Measurements from ENCODE around the gene BRD7. TPM values are rescaled to one million over a fixed set of nuclear protein-coding genes. Genes with fewer than 3 reads are reported as not detected.
A peak's percentile ranks its signal among the peaks of the same experiment; 100 is the strongest.

Gene BRD7
- total and polyA plus RNA-seq, 2 of the 13 experiments (the other 11 are each of a cell fraction or from before 2014, with no cell fraction given): 82.3 to 149 TPM

DNA sequence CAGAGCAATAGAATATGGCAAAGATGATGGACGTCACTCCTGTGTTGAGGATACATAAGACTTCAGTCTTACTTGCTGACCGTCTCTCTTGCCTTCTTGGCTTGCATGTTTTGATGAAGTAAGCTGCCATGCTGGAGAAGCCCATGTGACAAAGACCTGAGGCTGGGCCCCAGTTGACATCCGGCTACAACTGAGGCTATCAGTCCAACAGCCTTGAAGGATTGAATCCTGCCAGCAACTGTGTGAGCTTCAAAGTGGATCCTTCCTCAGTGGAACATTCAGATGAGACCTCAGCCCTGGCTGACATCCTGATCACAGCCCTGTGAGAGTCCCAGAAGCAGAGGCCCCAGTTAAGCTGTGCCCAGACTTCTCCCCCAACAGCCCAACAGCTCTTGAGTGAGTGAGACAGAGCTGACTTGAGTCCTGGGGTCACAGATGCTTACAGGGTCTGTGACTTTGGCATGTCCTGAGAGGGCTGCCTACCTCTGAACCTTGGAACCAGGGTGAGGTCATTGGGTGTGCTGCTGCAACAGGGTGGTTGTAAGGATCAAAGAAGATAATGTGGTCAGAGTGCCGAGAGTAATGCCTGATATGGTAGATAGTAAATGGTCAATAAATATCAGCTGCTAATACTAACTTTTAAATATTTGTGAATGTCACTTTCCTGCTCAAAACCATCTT is 2.4 kb upstream of the BRD7 start (continued):
- TF ChIP-seq, protein P1, sequence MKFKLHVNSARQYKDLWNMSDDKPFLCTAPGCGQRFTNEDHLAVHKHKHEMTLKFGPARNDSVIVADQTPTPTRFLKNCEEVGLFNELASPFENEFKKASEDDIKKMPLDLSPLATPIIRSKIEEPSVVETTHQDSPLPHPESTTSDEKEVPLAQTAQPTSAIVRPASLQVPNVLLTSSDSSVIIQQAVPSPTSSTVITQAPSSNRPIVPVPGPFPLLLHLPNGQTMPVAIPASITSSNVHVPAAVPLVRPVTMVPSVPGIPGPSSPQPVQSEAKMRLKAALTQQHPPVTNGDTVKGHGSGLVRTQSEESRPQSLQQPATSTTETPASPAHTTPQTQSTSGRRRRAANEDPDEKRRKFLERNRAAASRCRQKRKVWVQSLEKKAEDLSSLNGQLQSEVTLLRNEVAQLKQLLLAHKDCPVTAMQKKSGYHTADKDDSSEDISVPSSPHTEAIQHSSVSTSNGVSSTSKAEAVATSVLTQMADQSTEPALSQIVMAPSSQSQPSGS (CRISPR knock-in tag; IDR thresholded peaks at IDR 0.05): peak; percentile 83
- TF ChIP-seq, protein P2, sequence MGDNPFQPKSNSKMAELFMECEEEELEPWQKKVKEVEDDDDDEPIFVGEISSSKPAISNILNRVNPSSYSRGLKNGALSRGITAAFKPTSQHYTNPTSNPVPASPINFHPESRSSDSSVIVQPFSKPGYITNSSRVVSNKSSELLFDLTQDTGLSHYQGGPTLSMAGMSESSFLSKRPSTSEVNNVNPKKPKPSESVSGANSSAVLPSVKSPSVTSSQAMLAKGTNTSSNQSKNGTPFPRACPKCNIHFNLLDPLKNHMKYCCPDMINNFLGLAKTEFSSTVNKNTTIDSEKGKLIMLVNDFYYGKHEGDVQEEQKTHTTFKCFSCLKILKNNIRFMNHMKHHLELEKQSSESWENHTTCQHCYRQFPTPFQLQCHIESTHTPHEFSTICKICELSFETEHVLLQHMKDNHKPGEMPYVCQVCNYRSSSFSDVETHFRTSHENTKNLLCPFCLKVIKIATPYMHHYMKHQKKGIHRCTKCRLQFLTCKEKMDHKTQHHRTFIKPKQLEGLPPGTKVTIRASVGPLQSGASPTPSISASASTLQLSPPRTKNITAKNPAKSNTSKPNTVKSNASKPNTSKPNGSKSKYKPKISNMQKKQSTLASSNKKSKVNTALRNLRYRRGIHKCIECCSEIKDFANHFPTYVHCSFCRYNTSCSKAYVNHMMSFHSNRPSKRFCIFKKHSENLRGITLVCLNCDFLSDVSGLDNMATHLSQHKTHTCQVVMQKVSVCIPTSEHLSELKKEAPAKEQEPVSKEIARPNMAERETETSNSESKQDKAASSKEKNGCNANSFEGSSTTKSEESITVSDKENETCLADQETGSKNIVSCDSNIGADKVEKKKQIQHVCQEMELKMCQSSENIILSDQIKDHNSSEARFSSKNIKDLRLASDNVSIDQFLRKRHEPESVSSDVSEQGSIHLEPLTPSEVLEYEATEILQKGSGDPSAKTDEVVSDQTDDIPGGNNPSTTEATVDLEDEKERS (CRISPR knock-in tag; IDR thresholded peaks at IDR 0.05): peak; percentile 53; the same call in 1 of the 2 replicates
- TF ChIP-seq ZNF790 (CRISPR knock-in tag; IDR thresholded peaks at IDR 0.05; ENCODE audit: borderline replicate concordance) (no peak), RELA (CRISPR knock-in tag; IDR thresholded peaks at IDR 0.05) (no peak), SALL1 (CRISPR knock-in tag; IDR thresholded peaks at IDR 0.05) (peak; percentile 61), ATF7 (IDR thresholded peaks at IDR 0.05) (peak; percentile 71), ATF7 (CRISPR knock-in tag; IDR thresholded peaks at IDR 0.05) (peak; percentile 83; the same call in 1 of the 2 replicates), MED8 (CRISPR knock-in tag; IDR thresholded peaks at IDR 0.05; ENCODE audit: insufficient replicate concordance) (no peak), HOXA5 (CRISPR knock-in tag; IDR thresholded peaks at IDR 0.05) (no peak), AGO1 (IDR thresholded peaks at IDR 0.05; ENCODE audit: low read depth, low read length, poor library complexity, severe bottlenecking) (no peak), ZNF292 (CRISPR knock-in tag; IDR thresholded peaks at IDR 0.05; ENCODE audit: borderline replicate concordance, low read depth) (no peak), ZNF501 (CRISPR knock-in tag; IDR thresholded peaks at IDR 0.05) (no peak), ZNF263 (CRISPR knock-in tag; IDR thresholded peaks at IDR 0.05) (0 out of 2 replicates have a peak, but pooled peaks have one; percentile 20), PHF8 (CRISPR knock-in tag; IDR thresholded peaks at IDR 0.05) (0 out of 2 replicates have a peak, but pooled peaks have one; percentile 31), FOXJ3 (CRISPR knock-in tag; IDR thresholded peaks at IDR 0.05; ENCODE audit: borderline replicate concordance) (no peak), DPF2 (CRISPR knock-in tag; IDR thresholded peaks at IDR 0.05; ENCODE audit: borderline replicate concordance, low read depth) (no peak), GATAD2A (CRISPR knock-in tag; IDR thresholded peaks at IDR 0.05) (peak; percentile 55)
- TF ChIP-seq, protein P3, sequence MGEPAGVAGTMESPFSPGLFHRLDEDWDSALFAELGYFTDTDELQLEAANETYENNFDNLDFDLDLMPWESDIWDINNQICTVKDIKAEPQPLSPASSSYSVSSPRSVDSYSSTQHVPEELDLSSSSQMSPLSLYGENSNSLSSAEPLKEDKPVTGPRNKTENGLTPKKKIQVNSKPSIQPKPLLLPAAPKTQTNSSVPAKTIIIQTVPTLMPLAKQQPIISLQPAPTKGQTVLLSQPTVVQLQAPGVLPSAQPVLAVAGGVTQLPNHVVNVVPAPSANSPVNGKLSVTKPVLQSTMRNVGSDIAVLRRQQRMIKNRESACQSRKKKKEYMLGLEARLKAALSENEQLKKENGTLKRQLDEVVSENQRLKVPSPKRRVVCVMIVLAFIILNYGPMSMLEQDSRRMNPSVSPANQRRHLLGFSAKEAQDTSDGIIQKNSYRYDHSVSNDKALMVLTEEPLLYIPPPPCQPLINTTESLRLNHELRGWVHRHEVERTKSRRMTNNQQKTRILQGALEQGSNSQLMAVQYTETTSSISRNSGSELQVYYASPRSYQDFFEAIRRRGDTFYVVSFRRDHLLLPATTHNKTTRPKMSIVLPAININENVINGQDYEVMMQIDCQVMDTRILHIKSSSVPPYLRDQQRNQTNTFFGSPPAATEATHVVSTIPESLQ (CRISPR knock-in tag; conservative IDR thresholded peaks at IDR 0.05): no peak
- TF ChIP-seq, protein P4, sequence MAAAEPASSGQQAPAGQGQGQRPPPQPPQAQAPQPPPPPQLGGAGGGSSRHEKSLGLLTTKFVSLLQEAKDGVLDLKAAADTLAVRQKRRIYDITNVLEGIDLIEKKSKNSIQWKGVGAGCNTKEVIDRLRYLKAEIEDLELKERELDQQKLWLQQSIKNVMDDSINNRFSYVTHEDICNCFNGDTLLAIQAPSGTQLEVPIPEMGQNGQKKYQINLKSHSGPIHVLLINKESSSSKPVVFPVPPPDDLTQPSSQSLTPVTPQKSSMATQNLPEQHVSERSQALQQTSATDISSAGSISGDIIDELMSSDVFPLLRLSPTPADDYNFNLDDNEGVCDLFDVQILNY (CRISPR knock-in tag; conservative IDR thresholded peaks at IDR 0.05): no peak
- TF ChIP-seq, protein P5, sequence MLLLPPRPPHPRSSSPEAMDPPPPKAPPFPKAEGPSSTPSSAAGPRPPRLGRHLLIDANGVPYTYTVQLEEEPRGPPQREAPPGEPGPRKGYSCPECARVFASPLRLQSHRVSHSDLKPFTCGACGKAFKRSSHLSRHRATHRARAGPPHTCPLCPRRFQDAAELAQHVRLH (CRISPR knock-in tag; IDR thresholded peaks at IDR 0.05; ENCODE audit: borderline replicate concordance, low read depth): no peak

All from HepG2 (cell line).